HG03565 (cell line): ENCODE results near the gene SCFD2.
"Not testable (repeated sequence)": the region's sequence is repeated elsewhere in the genome, so short reads cannot be mapped to it uniquely, and the experiment has no call there.

Experiments
- ATAC-seq: cut with Tn5 transposase; IDR thresholded peaks from one replicate; pipeline ENCODE4 v1.9.1; 2021; ENCODE audit warnings: mild to moderate bottlenecking, moderate library complexity; ENCODE audit not compliant: unreplicated experiment

The SCFD2 gene

DNA sequence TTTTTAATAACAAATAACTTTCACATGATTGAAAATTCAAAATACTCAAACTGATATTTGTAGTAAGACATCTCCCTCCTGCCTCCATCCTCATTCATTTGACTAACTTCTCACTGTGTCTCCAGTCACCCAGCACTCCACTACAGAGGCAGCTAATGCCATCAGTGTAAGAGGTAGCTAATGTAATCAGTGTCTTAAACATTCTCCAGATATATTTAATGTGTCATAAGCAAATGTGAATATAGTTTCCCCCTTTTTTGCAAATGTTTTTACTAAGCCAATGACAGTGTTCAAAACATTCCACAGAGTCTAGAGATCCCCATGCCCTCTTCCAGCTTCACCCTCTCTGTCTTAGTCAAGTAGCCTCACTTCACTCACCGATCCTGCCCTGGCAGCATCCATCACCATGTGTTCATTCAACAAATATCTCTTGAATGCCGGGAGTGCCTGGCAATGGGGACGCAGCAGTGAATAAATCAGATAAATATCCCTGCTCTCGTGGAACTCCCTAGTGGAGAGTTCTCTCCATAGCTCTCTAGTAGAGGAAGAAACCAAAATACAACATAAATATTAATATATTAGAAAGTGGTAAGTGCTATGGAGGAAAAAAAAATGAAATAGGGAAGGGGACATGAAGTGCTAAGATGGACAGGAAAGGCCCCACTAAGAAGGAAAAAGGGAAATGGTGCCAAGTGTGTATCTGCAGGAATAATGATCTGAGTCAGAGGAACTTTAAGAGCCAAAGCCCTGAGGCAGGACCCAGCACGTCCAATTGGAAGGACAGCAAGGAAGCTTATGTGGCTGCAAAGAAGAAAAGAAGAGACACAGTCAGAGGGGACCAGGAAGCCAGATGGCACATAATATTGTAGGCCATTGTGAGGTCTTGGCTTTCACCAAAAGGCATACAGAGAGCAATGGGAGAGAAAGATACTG lies 18.7 kb downstream of the SCFD2 start:
- no peak for ATAC-seq

DNA sequence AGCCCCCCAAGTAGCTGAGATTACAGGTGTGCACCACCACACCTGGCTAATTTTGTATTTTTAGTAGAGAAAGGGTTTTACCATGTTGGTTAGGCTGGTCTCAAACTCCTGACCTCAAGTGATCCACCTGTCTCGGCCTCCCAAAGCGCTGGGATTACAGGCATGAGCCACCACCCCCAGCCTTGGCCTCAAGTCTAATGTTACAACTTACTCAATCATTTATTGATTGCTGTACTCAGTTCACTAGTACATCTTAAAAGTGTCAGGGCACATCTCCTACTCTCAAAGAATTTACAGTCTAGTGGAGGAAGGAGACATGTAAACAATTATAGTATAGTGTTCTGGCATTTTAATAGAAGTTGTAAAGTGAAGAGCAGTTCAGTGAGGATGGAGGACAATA lies 19.5 kb downstream of the SCFD2 start:
- not testable (repeated sequence) for ATAC-seq

DNA sequence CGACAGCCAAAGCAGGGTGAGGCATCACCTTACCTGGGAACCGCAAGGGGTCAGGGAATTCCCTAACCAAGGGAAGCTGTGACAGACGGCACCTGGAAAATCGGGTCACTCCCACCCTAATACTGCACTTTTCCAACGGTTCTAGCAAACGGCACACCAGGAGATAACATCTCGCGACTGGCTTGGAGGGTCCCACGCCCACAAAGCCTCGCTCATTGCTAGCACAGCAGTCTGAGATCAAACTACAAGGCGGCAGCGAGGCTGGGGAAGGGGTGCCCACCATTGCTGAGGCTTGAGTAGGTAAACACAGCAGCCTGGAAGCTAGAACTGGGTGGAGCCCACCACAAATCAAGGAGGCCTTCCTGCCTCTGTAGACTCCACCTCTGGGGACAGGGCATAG lies 25.7 kb downstream of the SCFD2 start:
- not testable (repeated sequence) for ATAC-seq

GRCh38 chr4:53334916-53335315 lies 30.9 kb downstream of the SCFD2 start:
- not testable (repeated sequence) for ATAC-seq

DNA sequence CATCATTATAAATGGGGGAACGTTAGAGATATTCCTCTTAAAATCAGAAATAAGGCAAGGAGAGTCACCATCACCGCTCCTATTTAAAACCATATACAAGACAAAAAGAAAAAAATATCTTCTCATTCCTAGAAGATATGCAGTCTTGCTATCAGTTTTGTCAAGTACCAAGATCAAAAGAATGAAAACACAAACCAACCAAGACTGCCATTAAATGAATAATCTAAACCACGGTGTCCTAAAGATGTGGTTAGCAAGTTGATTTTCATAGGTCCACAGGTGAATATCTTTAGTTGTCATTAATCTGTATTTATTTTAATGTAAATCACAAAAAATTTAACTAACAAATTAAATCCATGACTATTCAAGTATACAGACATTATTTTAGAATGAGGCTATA lies 39.3 kb downstream of the SCFD2 start:
- ATAC-seq, result no peak

DNA sequence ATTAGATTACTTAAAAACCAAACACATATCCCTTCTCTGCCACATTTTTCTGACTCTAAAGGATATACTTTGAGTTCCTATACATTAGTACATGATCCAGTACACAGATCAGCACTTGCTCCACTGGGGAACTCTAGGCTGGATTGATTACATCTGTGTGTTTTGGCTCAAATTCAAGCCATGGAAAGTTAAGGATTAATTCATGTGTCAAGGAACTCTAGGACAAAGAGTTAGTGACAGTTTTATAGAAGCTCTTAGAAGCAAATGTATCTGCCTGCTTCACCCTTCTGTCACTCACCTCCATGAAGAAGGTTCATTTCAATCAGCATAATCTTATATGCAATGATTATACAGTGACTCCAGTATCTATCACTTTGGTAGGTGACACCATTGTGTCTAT lies 43.2 kb downstream of the SCFD2 start:
- ATAC-seq, result no peak

DNA sequence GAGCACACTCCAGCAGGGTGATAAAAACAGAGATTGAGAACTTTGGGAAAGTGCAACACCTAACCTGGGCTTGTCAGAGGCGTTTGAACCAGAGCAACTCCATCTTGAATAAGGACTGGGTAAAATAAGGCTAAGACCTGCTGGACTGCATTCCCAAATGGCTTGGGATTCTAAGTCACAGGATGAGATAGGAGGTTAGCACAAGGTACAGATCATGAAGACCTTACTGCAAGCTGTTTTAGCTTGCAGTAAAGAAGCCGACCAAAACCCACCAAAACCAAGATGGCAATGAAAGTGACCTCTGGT lies 43.9 kb downstream of the SCFD2 start:
- no peak for ATAC-seq

- no peak for ATAC-seq
Observed at GRCh38 chr4:53321151-53321983, 44.5 kb downstream of the SCFD2 start.

- no peak for ATAC-seq
Observed at GRCh38 chr4:53315300-53315699, 50.6 kb downstream of the SCFD2 start.

GRCh38 chr4:53314252-53314651 lies 51.6 kb downstream of the SCFD2 start:
- no peak for ATAC-seq

- ATAC-seq, result no peak
Observed at GRCh38 chr4:53313510-53313909, 52.4 kb downstream of the SCFD2 start.

GRCh38 chr4:53309321-53310040 lies 56.4 kb downstream of the SCFD2 start:
- no peak for ATAC-seq

DNA sequence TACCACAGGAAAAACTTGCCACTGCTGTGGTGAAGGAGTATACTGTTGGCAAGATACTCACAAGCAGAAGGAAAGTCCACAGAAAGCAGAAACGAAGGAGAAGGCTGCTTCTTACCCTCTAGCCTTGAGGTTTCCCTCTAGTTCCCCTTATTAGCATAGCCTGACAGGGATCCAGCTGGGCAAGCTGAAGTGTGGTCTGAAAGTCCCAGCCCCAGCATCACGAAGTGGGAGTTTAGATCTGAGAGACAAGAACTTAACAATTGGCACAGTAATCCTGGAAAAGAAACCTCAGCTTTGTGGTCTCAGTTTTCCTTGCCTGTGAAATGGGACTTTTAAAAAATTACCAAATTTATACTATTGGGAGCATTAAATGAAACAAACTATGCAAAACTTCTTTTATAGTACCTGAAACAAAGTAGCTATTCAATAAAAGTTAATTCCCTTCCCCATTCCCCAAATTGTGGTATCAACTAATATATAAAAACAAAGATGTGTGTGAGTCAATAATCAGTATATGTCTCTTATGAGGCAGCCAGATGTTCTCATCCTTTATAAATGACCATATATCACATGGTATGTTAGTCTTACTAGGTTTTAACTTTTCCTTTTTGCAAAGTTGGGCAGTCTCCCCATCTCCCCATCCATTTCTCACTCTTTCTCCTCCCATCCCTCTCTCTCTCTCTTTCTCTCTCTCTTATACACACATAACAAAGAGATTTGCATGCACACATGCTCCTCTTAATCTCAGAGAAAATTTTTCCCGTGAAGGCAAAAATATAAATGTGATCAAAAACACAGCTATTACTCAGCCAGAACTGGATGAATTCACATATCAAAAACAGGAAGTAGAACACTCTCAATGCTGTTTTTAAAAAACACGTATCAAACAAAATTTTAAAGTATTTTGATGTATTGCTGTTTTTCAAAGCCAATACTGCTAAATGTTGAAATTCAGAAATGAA lies 57.8 kb downstream of the SCFD2 start:
- peak; percentile 67 for ATAC-seq

DNA sequence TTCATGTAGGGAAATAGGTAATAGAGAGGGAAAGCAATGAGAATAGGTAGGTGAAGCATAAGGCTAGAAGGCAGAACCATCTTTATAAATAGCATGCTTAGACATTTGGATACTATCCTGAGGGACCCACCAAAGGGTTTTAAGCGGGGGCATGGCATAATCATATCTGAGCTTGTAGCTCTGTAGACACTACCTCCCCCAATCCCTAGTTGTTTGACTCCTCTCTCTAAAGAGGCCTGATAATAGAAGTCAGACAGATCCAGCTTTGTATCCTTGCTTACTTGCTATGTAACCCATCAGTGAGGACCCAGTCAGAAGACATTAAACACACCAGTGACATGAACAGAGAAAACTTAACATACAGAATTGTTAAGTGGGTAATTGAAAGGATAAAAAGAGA lies 58.7 kb downstream of the SCFD2 start:
- ATAC-seq, result no peak

DNA sequence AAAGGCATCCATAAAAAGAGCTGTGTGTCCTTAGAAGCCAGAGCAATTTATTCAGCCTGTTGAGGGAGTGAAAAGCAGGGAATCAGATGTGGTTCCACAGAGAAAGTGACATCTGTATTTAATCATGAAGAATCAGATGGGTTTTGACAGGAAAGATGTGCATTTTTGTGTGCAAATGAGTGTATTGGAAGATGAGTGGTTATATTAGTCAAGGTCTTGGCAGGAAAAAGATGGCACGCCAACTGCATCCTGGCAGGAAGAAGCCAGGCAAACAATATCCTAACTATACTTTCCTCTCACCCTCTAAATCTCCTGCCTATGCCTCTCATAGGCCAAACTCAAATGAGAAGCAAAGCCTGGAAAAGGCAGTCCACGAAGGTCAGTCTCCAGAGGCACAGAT lies 59.1 kb downstream of the SCFD2 start:
- ATAC-seq, result no peak

DNA sequence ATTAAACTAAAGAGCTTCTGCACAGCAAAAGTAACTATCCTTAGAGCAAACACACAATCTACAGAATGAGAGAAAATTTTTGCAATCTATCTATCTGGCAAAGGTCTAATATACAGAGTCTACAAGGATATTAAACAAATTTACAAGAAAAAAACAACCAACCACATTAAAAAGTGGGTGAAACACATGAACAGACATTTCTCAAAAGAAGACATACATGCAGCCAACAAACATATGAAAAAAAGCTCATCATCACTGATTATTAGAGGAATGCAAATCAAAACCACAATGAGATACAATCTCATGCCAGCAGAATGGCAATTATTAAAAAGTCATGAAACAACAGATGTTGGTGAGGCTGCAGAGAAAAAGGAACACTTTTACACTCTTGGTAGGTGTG lies 73.7 kb downstream of the SCFD2 start:
- not testable (repeated sequence) for ATAC-seq

DNA sequence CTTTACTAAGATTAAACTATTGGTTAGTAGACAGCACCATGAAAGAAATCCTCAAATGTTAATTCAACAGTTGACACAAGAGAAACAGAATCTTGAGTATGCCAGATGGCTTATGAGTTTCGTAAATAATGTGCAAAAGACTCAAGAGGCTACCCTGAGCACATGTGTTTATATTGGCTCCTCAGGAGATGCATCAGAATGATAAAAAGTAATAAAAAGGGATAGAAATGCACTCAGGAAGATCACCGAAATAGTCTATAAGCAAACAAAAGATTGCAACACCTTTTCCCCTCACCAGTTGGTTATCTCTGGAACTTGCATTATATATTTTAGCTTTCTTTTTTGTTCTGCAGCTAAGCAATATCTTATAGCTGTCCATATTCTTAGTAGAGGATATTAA lies 84.4 kb downstream of the SCFD2 start:
- ATAC-seq, result no peak

- ATAC-seq, result no peak
Observed at GRCh38 chr4:53280846-53281245, 85.0 kb downstream of the SCFD2 start.

GRCh38 chr4:53274609-53275268 lies 91.1 kb downstream of the SCFD2 start:
- ATAC-seq, result no peak

GRCh38 chr4:53273726-53274125 lies 92.1 kb downstream of the SCFD2 start:
- no peak for ATAC-seq
